Measurements from ENCODE around the gene TRIM41. TPM values are rescaled to one million over a fixed set of nuclear protein-coding genes. Genes with fewer than 3 reads are reported as not detected.
"Not testable (repeated sequence)": the region's sequence is repeated elsewhere in the genome, so short reads cannot be mapped to it uniquely, and the experiment has no call there.

Gene TRIM41
- polyA plus RNA-seq, 6 donors from 2014 or later = 0.40 to 1.6 (median 1.0) TPM

DNA sequence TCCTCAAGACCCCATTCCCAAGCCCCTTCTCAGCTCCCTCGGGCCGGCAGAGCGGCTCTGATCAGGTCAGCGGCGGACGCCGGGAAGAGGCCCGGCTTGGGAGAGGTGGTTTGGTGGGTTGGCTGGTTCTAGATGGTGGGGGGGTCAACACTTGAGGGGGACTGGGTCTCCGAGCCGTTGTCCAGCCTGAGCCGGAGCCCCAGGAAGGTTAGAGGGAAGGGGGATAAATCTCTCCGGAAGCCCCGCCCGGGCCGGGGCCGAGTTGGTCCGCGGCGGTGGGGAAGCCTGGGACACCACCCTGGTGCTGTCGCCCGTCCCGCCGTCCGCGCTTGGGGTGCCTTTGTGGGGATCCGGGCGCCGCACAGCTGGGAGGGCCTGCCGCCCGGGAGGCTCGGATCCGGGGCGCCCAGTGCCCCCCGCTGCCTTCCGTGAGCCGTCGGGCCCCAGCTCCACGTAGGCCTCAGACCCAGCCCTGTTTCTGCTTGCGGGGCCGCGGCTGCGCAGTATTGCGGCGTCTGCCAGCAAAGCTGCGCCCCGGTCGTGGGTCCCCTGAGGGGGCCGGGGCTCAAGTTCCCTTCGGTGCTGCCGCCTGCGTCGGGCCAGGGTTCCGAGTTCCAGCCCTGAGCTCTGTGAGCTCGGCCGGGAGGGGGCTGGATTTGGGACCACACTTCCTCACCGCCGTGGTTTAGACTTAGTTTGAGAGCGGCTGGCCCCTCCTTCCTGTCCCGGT is 38.4 kb downstream of the TRIM41 start:
- Mint-ChIP-seq H3K4me3 (peak overlapping the region; percentile 93 to 99 (median 98)), H3K27me3 (no peaks in the 10 kb centered on the region), H3K4me1 (peaks cover 38 to 48% (median 41%) of the 10 kb centered on the region in 3 donors), H3K27ac (peak overlapping the region; percentile 89 to 99 (median 96)), H3K9me3 (no peaks in the 10 kb centered on the region), H3K36me3 (peaks cover 0 to 7% of the 10 kb centered on the region in 2 donors)
- DNase-seq (peak; percentile 80), ATAC-seq (ENCODE audit: low read depth in 2 of 2) (peak; percentile 62 to 63)

DNA sequence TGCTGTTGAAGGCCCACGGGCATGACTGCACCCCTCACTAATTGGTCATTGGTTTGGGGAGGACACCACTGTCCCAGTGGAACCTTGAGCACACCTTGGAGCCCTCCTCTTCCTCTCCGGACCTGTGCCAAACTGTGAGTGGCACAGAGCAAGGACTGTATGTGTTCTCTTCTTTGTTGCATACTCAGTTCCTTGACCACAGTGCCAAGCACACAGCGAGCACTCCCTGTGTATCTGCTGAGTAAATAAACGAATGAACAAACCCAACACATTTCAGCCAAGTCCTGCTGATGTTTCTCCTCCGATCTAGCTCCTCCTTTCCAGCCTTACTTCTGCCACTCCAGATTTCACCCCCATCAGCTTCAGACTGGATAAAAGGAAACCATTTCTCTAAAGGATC is 40.6 kb downstream of the TRIM41 start:
- Mint-ChIP-seq H3K9me3 (no peaks in the 10 kb centered on the region), H3K27me3 (no peaks in the 10 kb centered on the region), H3K27ac (peak overlapping the region in 1 of 6 donors; percentile 97), H3K4me1 (peaks cover 23 to 29% (median 27%) of the 10 kb centered on the region in 3 donors), H3K4me3 (peak overlapping the region in 4 of 8 donors; percentile 50 to 99 (median 96)), H3K36me3 (peaks cover 0 to 7% of the 10 kb centered on the region in 2 donors)
- DNase-seq = no peak
- no peak for ATAC-seq (ENCODE audit: low read depth in 2 of 2)

- Mint-ChIP-seq H3K27ac (peak overlapping the region in 1 of 6 donors; percentile 57), H3K27me3 (no peaks in the 10 kb centered on the region), H3K4me3 (peak overlapping the region in 1 of 8 donors; percentile 73), H3K9me3 (no peaks in the 10 kb centered on the region), H3K36me3 (peaks cover 0 to 7% of the 10 kb centered on the region in 2 donors), H3K4me1 (peaks cover 9 to 13% (median 13%) of the 10 kb centered on the region in 3 donors)
- DNase-seq (no peak), ATAC-seq (ENCODE audit: low read depth in 2 of 2) (no peak)
Observed at GRCh38 chr5:181265092-181265671, 42.1 kb downstream of the TRIM41 start.

- not testable (repeated sequence) for H3K36me3 Mint-ChIP-seq; H3K9me3 Mint-ChIP-seq; ATAC-seq (ENCODE audit: low read depth in 2 of 2); H3K4me1 Mint-ChIP-seq; H3K27me3 Mint-ChIP-seq; DNase-seq
- Mint-ChIP-seq H3K27ac (peak overlapping the region in 1 of 6 donors; percentile 76), H3K4me3 (peak overlapping the region in 1 of 8 donors; percentile 35)
Observed at GRCh38 chr5:181267291-181267904, 44.3 kb downstream of the TRIM41 start.

GRCh38 chr5:181267907-181268306 is 44.8 kb downstream of the TRIM41 start:
- not testable (repeated sequence) for H3K27me3 Mint-ChIP-seq; H3K36me3 Mint-ChIP-seq; ATAC-seq (ENCODE audit: low read depth in 2 of 2); H3K4me3 Mint-ChIP-seq; H3K4me1 Mint-ChIP-seq; DNase-seq; H3K9me3 Mint-ChIP-seq
- H3K27ac Mint-ChIP-seq = peak overlapping the region in 1 of 6 donors; percentile 47

DNA sequence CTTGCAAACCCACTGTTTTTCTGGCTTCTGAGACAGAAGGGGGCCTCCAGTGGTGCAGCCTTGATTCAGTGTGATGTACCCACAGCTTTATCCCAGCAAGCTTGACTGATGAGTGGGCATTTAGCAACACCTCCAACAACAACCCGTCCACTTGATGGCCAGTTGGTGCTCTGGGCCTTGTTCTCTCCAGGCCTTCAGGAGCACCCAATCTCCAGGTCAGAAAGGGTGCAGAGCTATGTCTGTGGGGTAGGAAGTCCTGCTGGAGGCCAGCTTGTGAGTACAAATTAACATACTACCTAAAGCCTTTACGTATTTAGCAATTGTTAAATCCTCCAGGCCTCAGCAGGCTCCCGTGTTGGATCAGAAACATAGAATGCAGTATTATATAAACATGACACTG is 48.0 kb downstream of the TRIM41 start:
- Mint-ChIP-seq H3K36me3 (no peaks in the 10 kb centered on the region), H3K4me1 (peaks cover 0 to 3% (median 0%) of the 10 kb centered on the region in 3 donors), H3K9me3 (no peaks in the 10 kb centered on the region), H3K4me3 (no peak overlapping the region), H3K27me3 (no peaks in the 10 kb centered on the region), H3K27ac (peak overlapping the region in 1 of 6 donors; percentile 47)
- ATAC-seq (ENCODE audit: low read depth in 2 of 2) = no peak
- DNase-seq = no peak

DNA sequence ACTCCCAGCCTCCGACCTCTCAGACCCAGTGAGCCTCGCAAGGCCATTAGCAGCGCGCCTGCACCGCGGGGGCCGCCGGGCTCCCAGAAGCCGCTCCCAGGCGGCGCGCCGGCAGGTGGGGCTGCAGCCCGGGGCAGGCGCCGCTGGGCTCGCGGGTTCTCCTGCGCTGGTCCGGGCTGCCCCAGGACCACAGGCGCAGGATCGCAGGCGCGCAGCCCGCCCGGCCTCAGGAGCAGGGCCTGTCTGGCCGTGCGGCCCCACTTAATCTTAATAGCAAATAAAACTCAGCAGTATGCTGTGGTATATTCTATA is 50.3 kb downstream of the TRIM41 start:
- DNase-seq = peak; percentile 42
- H3K4me1 Mint-ChIP-seq, H3K27me3 Mint-ChIP-seq, H3K36me3 Mint-ChIP-seq, H3K9me3 Mint-ChIP-seq, H3K4me3 Mint-ChIP-seq: not testable (repeated sequence)
- ATAC-seq (ENCODE audit: low read depth in 2 of 2) = peak; percentile 41 to 61
- peak overlapping the region in 1 of 6 donors; percentile 38 for H3K27ac Mint-ChIP-seq

- H3K9me3 Mint-ChIP-seq = no peaks in the 10 kb centered on the region
- no peak for ATAC-seq (ENCODE audit: low read depth in 2 of 2)
- no peak overlapping the region for H3K27ac Mint-ChIP-seq
- DNase-seq = no peak
- no peaks in the 10 kb centered on the region for H3K27me3 Mint-ChIP-seq
- H3K4me3 Mint-ChIP-seq = no peak overlapping the region
- peaks cover 0 to 3% (median 0%) of the 10 kb centered on the region in 3 donors for H3K4me1 Mint-ChIP-seq
- H3K36me3 Mint-ChIP-seq = no peaks in the 10 kb centered on the region
Observed at GRCh38 chr5:181280251-181280762, 57.2 kb downstream of the TRIM41 start.

- H3K4me1 Mint-ChIP-seq = peaks cover 3 to 6% (median 4%) of the 10 kb centered on the region in 3 donors
- H3K27ac Mint-ChIP-seq = no peak overlapping the region
- no peak for DNase-seq
- no peak for ATAC-seq (ENCODE audit: low read depth in 2 of 2)
- no peaks in the 10 kb centered on the region for H3K9me3 Mint-ChIP-seq
- H3K27me3 Mint-ChIP-seq = no peaks in the 10 kb centered on the region
- no peak overlapping the region for H3K4me3 Mint-ChIP-seq
- no peaks in the 10 kb centered on the region for H3K36me3 Mint-ChIP-seq
Observed at GRCh38 chr5:181281077-181281983, 58.2 kb downstream of the TRIM41 start.

DNA sequence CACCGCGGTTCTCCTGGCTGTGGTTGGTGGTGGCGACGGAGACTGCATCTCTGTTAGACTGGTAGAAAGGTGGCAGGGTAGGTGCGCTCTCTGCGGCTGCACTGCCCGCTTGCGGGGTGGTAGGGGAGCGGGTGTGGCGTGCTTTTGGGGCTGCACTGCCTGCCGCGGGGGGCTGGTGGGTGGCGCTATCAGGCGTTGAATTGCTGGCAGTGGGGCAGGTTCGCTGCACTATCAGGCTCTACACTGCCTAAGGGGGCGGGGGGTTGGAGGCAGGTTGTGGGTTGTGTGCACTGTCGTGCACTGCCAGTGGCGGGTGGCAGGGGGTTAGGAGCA is 58.9 kb downstream of the TRIM41 start:
- no peaks in the 10 kb centered on the region for H3K36me3 Mint-ChIP-seq
- H3K27me3 Mint-ChIP-seq = no peaks in the 10 kb centered on the region
- H3K4me1 Mint-ChIP-seq = peaks cover 10 to 13% (median 11%) of the 10 kb centered on the region in 3 donors
- H3K4me3 Mint-ChIP-seq = no peak overlapping the region
- no peak overlapping the region for H3K27ac Mint-ChIP-seq
- no peaks in the 10 kb centered on the region for H3K9me3 Mint-ChIP-seq
- DNase-seq (no peak), ATAC-seq (ENCODE audit: low read depth in 2 of 2) (no peak)

DNA sequence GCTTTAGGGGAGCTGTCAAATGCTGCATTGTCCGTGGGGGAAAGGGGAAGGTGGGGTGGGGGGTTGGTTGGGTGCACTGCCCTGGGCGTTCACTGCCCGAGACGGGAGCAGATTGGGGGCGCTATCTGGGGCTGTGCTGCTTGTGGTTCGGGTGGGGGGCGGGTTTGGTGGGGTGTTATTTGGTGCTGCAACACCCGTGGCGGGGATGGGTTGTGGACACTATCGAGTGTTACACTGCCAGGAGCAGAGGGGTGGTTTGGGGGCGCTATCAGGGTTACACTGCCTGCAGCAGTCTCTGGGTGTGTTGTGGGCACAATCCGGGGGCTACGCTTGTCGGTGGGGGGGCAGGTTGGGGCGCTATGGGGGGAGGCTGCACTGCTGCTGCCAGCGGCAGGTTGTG is 59.3 kb downstream of the TRIM41 start:
- H3K9me3 Mint-ChIP-seq; H3K27ac Mint-ChIP-seq; H3K27me3 Mint-ChIP-seq; H3K36me3 Mint-ChIP-seq; DNase-seq; H3K4me3 Mint-ChIP-seq; ATAC-seq (ENCODE audit: low read depth in 2 of 2): not testable (repeated sequence)
- peaks cover 14 to 17% (median 15%) of the 10 kb centered on the region in 3 donors for H3K4me1 Mint-ChIP-seq

DNA sequence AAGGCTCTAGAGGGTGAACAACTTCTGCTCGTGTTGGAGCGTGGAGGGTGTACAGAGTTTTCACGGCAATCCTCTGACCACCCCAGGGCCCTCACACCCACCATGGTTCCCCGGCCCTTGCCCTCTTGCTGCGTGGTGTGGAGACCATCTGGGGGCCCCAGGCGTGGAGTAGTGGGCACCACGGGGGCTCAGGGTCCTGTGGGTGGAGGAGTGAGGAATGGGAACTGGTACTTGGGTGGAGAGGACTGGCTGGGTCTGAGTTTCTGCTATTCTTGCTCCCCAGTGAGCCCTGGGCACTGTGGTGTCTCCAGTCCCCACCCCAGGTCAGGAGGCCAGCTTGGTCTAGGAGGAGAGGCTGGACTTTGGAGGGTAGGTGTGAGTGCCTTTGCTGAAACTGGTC is 59.8 kb downstream of the TRIM41 start:
- H3K9me3 Mint-ChIP-seq = no peaks in the 10 kb centered on the region
- H3K27ac Mint-ChIP-seq = no peak overlapping the region
- peaks cover 19 to 22% (median 20%) of the 10 kb centered on the region in 3 donors for H3K4me1 Mint-ChIP-seq
- H3K36me3 Mint-ChIP-seq = no peaks in the 10 kb centered on the region
- DNase-seq (no peak), ATAC-seq (ENCODE audit: low read depth in 2 of 2) (no peak)
- H3K27me3 Mint-ChIP-seq = no peaks in the 10 kb centered on the region
- no peak overlapping the region for H3K4me3 Mint-ChIP-seq

GRCh38 chr5:181283347-181283746 is 60.3 kb downstream of the TRIM41 start:
- H3K4me1 Mint-ChIP-seq = peaks cover 24 to 27% (median 24%) of the 10 kb centered on the region in 3 donors
- H3K27ac Mint-ChIP-seq = peak overlapping the region in 4 of 6 donors; percentile 32 to 54 (median 37)
- ATAC-seq (ENCODE audit: low read depth in 2 of 2) (no peak), DNase-seq (no peak)
- no peak overlapping the region for H3K4me3 Mint-ChIP-seq
- H3K36me3 Mint-ChIP-seq = no peaks in the 10 kb centered on the region
- no peaks in the 10 kb centered on the region for H3K27me3 Mint-ChIP-seq
- H3K9me3 Mint-ChIP-seq = no peaks in the 10 kb centered on the region

Data from naive B cell (primary cell).